Stimulated activated naive CD8-positive, alpha-beta T cell treated with anti-CD3 and anti-CD28 coated beads, Interleukin-15, amount 100 ng/mL, for 72 hours (primary cell): Measurements from ENCODE around the gene SFXN1.

Experiments
- ATAC-seq: fragments of 150-1000 bp; cut with Tn5 transposase; 2 replicates; pipeline ENCODE4 v1.10.0; 2021; ENCODE audit warnings: mild to moderate bottlenecking, moderate library complexity
- DNase-seq, 2 donors: peaks; one replicate each; pipeline ENCODE4 v3.0.0; 2021 to 2022
- H3K27ac Mint-ChIP-seq, 2 donors: one replicate each; pipeline ENCODE4 v1.8.0; 2022; ENCODE audit warnings: mild to moderate bottlenecking in 2 of 2, mixed read lengths in 2 of 2, moderate library complexity in 2 of 2
- H3K27me3 Mint-ChIP-seq: one replicate; pipeline ENCODE4 v1.8.0; 2022; ENCODE audit warnings: mixed read lengths
- H3K4me1 Mint-ChIP-seq: one replicate; pipeline ENCODE4 v1.8.0; 2022; ENCODE audit warnings: mild to moderate bottlenecking, mixed read lengths
- H3K4me3 Mint-ChIP-seq, 2 donors: one replicate each; pipeline ENCODE4 v1.8.0; 2022; ENCODE audit warnings: mild to moderate bottlenecking in 2 of 2, mixed read lengths in 2 of 2, moderate library complexity in 1 of 2
- H3K9me3 Mint-ChIP-seq, 2 donors: one replicate each; pipeline ENCODE4 v1.8.0; 2022; ENCODE audit warnings: mixed read lengths in 2 of 2

SFXN1 gene

DNA sequence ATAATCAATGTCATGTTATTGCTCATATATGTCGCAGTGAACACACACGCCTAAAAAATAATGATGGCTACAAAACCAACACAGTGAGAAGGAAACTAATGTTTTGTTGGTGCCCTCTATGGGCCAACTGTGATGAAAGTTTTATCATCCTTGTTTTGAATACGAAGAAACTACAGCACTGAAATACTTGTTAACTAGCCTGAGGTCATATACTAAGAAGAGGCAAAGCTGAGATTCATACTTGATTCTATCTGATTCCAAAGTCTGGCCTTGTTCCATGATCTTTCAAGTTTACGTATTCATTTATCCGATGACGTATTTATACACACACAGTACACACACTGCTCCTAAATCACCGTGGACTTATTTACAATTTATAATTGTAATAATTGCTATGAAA is 18.2 kb upstream of the SFXN1 start:
- Mint-ChIP-seq H3K4me3 (no peak overlapping the region), H3K9me3 (no peaks in the 10 kb centered on the region), H3K27ac (no peak overlapping the region), H3K4me1 (peaks cover 20% of the 10 kb centered on the region), H3K27me3 (peaks cover 17% of the 10 kb centered on the region)
- no peak for DNase-seq
- ATAC-seq: no peak

DNA sequence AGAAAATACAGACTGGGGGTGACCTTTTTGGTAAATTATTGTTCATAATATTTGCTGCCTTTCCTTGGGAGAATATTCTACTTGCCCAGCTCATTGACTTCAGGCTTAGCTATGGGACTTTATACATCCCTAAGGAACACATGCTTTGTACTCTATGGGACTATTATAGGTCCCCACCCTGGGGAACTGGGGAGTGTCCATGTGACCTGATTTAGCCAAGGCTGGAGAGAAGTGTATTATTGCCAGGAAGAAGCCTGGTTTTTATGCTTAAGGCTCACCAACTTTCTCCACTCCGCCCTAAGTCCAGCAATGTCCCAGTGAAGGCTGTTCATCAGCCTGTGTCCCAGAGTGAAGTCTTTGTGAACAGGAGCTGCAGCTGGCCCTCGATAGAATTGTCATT is 17.8 kb upstream of the SFXN1 start:
- Mint-ChIP-seq H3K4me1 (peaks cover 25% of the 10 kb centered on the region), H3K27me3 (peaks cover 14% of the 10 kb centered on the region), H3K9me3 (no peaks in the 10 kb centered on the region), H3K4me3 (no peak overlapping the region), H3K27ac (no peak overlapping the region)
- DNase-seq (no peak), ATAC-seq (no peak)

DNA sequence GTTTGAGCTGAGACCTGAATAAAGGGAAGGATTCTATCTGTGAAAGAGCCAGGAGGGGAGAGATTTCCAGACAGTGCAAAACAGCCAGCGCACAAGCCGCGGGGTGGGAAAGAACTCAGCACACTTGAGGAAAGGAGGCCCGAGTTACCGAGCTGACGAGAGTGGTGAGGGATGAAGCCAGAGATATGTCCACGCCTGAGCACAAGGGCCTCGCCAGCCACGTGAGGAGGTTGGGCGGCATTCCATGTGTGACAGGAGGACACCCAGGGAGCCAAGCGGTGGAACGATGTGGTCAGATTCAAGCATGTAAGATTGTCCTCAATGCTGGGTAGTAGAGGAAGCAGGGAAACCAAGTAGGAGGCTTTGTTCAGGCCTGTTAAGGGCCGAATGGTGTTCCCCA is 17.0 kb upstream of the SFXN1 start:
- no peaks in the 10 kb centered on the region for H3K9me3 Mint-ChIP-seq
- H3K4me3 Mint-ChIP-seq: no peak overlapping the region
- H3K27ac Mint-ChIP-seq: no peak overlapping the region
- ATAC-seq: no peak
- H3K4me1 Mint-ChIP-seq: peaks cover 33% of the 10 kb centered on the region
- peaks cover 9% of the 10 kb centered on the region for H3K27me3 Mint-ChIP-seq
- no peak for DNase-seq

DNA sequence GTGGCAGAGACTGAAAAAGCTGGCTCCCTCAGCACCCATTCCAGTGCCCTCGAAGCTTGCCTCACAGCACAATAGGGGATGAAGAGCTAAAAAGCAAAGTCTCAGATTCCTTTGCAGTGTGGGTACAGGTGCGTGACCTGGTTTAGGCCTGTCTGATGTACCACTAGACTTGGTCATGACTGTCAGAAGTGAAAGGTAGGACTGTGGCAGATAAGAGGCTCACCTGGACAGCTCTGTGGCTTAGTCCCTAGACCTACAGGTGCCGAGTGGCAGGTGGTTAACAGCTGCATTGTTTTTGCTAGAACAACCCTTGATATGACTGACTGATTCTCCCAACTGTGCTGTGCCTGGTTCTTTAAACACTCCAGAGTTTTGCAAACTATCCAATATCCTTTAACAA is 14.7 kb upstream of the SFXN1 start:
- H3K4me3 Mint-ChIP-seq: no peak overlapping the region
- no peak for DNase-seq
- no peak overlapping the region for H3K27ac Mint-ChIP-seq
- no peaks in the 10 kb centered on the region for H3K9me3 Mint-ChIP-seq
- peaks cover 6% of the 10 kb centered on the region for H3K27me3 Mint-ChIP-seq
- ATAC-seq: no peak
- H3K4me1 Mint-ChIP-seq: peaks cover 28% of the 10 kb centered on the region

DNA sequence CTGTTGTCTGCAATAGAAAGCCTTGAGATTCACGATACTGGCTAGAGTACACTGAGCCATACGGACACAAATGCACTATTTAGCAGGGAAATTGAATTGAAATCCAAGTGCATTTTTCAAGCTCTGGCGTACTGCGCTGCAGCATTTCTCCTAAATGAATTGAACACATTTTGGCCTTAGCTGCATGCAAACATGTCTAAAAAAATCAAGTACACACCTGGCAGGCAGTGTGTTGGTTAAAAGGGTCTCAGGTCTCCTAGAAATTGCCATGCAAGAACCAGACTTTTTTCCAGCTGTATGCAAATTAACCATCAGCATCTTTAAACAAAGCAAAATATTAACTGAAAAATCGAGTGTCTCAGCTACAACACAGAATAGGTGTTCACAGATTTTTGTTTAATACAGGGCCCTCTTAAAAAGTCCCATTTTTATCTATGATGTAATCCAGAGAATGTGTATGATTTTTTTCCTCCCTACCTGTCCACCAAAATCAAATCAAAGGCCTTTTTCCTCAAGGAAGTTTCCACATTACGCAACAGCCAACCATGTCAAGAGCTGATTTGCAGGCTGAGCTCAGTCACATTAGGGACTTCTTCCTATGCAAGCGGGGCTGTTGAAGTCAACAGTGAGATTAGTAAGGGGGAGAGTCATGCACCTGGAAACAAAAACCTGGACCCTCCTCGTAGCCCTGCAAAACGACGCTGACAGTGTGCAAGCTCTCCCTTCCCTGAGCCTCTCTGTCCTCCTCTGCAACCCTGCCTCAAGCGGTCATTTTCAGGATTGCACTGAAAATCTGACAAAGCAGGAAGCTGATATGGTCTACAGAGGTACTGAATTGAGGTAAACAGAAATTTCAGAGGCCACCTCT is 14.1 kb upstream of the SFXN1 start:
- Mint-ChIP-seq H3K27ac (no peak overlapping the region), H3K27me3 (no peaks in the 10 kb centered on the region), H3K4me3 (peak overlapping the region; percentile 11 to 33), H3K9me3 (no peaks in the 10 kb centered on the region), H3K4me1 (peaks cover 28% of the 10 kb centered on the region)
- DNase-seq: peak; percentile 66 to 80
- ATAC-seq: peak; percentile 97

DNA sequence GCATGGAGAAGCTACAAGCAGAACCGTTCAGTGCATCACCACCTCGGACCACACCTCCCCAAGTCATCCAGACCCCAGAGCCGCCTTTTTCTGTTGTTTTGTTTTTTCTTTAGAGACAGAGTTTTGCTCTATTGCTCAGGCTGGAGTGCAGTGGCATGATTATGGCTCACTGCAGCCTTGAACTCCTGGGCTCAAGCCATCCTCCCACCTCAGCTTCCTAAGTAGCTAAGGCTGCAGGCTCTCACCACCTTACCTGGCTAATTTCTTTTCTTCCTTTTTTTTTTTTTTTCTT is 13.5 kb upstream of the SFXN1 start:
- H3K4me1 Mint-ChIP-seq: peaks cover 28% of the 10 kb centered on the region
- peak overlapping the region in 1 of 2 donors; percentile 12 for H3K27ac Mint-ChIP-seq
- no peaks in the 10 kb centered on the region for H3K27me3 Mint-ChIP-seq
- H3K9me3 Mint-ChIP-seq: no peaks in the 10 kb centered on the region
- DNase-seq (no peak), ATAC-seq (no peak)
- H3K4me3 Mint-ChIP-seq: peak overlapping the region; percentile 11 to 33

DNA sequence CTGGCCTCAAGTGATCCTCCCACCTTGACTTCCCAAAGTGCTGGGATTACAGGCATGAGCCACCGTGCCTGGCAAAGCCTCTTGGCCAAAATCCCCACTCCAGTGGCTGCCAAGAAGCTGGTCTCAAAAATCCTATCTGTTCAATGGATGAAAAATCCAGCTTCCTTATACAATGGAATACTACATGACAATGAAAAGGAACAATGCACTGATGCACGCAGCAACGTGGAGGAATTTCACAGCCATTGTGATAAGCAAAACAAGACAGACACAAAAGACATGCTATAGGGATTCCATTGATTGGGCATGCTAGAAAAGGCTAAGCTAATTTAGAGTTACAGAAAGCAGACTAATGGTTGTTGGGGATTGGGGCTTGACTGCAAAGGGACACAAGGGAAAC is 13.1 kb upstream of the SFXN1 start:
- Mint-ChIP-seq H3K4me1 (peaks cover 28% of the 10 kb centered on the region), H3K9me3 (no peaks in the 10 kb centered on the region), H3K4me3 (peak overlapping the region; percentile 11 to 33), H3K27ac (peak overlapping the region; percentile 12 to 28), H3K27me3 (no peaks in the 10 kb centered on the region)
- ATAC-seq: no peak
- no peak for DNase-seq

DNA sequence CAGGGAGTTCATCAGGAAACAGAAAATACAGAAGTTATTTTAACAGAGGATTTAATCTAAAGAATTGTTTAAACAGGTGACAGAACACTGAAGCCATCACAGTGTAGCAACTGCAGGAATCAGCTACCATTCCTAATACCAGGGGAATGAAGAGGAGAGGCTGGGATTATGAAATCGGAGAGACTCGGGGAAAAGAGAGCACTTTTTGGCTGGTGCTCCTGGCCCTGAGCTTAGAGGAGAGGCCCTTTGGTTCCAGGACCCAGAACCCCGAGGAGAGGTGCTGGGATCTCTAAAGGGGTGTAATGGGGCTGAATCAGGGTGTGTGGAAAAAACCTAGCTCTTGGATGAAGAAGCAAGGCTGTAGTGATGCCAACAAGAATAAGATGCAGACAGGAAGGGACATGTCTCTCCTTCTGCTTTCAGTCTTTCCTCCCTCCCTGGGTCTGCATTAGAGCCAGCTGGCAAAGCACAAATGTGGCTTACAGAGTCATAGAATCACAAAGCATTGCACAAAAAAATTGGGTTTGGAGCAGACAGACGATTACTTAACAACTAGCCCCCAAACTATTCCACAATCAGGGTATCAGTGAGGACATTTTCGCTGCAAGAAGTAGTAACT is 11.6 kb upstream of the SFXN1 start:
- Mint-ChIP-seq H3K4me3 (no peak overlapping the region), H3K27ac (no peak overlapping the region), H3K27me3 (no peaks in the 10 kb centered on the region), H3K9me3 (no peaks in the 10 kb centered on the region), H3K4me1 (peaks cover 36% of the 10 kb centered on the region)
- no peak for ATAC-seq
- DNase-seq: no peak

DNA sequence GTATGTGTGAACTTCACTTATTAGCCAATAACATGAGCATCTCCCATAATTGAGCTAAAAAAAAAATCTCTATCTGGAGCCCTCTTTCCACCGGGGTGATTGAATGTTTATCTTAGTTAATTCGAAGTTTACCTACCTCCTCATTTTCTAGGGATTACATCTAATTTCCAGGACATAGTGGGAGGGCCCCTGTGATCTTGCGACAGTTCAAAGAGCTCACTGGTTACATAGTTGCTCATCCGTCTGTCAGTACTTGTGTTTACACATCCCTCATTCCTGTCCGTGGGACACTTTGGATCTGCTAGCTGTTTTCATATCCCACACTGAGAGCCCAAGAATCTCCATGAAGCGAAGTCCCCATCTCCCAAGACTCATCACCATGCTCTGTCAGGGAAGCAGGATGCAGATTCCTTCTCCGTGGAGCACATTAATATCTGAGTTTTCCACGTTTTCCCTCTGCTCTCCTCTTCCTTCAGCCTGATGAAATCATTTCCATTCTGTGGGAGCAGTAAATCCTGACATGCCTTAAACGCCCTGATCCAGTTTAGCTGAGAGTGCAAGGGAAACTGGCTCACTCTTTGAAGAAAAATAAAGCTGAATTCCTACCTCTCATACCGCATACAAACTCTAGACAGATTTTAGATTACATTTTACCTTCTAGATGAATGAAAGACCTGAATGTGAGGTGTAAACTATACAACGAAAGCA is 10.2 kb upstream of the SFXN1 start:
- no peak for DNase-seq
- no peak overlapping the region for H3K4me3 Mint-ChIP-seq
- no peak overlapping the region for H3K27ac Mint-ChIP-seq
- peaks cover 44% of the 10 kb centered on the region for H3K4me1 Mint-ChIP-seq
- no peaks in the 10 kb centered on the region for H3K9me3 Mint-ChIP-seq
- no peaks in the 10 kb centered on the region for H3K27me3 Mint-ChIP-seq
- ATAC-seq: no peak

DNA sequence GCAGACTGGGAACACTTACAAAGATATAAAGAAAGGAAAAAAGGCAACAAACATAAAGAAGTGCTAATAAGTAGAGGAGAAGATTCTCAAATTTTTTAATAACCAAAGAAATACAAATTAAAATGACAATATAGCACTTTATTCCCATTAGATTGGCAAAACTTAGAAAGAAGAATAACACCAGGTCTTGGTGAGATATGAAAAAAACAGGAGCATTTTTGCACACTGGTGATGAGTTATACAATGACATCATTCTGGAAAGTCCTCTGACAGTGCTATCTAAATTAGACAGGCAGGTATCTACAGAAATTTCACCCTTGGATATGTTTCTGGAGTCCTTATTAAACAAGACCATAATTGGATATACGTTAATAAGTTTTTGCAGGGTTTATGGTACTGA is 9.5 kb upstream of the SFXN1 start:
- Mint-ChIP-seq H3K4me3 (no peak overlapping the region), H3K4me1 (peaks cover 44% of the 10 kb centered on the region), H3K27me3 (no peaks in the 10 kb centered on the region), H3K27ac (no peak overlapping the region), H3K9me3 (no peaks in the 10 kb centered on the region)
- DNase-seq: no peak
- no peak for ATAC-seq

DNA sequence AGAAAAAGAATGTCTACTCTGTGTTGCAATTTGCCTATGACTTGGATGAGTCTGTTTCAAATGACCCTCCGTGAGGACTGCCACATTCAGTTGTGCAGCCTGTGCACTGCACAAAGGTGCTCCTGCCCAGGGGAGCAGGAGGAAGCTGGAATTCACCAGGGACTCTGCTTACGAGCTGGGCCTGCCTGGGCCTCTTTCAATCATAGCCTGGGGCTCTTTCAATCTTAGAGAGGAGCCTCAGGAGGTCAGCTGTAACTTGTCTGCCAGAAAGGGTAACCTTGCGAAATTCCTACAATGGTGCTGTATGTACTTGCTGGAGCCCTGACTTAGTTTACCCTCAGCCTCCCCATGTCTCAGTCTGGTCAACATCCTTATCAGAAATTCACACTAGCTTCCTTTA is 8.4 kb upstream of the SFXN1 start:
- H3K4me3 Mint-ChIP-seq: no peak overlapping the region

DNA sequence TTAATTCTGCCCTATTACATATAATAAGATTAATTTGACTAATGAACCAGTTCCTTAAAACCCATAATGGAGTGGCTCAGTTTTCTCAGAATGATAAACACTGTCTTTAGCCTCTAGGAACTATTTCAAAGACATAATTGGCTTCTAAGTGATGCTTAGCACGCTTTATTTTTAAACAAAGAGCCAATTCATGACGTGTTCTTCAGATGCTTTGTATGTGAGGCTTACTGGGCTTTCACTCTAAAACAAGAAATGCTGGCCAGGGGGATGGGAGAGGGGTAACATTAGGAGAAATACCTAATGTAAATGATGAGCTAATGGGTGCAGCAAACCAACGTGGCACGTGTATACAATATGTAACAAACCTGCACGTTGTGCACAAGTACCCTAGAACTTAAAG is 7.6 kb upstream of the SFXN1 start:
- Mint-ChIP-seq H3K27ac (no peak overlapping the region), H3K4me1 (peaks cover 29% of the 10 kb centered on the region), H3K9me3 (no peaks in the 10 kb centered on the region), H3K27me3 (no peaks in the 10 kb centered on the region), H3K4me3 (no peak overlapping the region)
- ATAC-seq (no peak), DNase-seq (no peak)

More for the DNA sequence above, 8.4 kb upstream of the SFXN1 start:
- no peak for ATAC-seq
- Mint-ChIP-seq H3K27ac (no peak overlapping the region), H3K27me3 (no peaks in the 10 kb centered on the region), H3K4me1 (peaks cover 36% of the 10 kb centered on the region), H3K9me3 (no peaks in the 10 kb centered on the region)
- no peak for DNase-seq

DNA sequence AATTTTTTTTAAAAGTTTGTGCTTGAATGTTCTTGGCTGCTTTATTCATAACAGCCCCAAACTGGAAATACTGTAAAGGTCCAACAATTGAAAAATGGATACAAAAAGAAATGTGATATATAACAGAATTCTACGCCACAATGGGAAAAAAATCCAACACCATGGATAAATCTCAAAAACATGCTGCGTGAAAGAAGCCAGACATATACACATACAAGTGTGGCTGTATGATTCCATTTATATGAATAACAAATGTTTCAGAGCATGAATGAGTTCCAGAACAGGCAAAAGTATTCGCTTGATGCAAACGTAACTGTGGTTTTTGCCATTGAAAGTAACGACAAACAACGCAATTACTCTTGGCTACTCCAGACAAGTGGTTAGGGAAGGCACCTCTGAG is 7.2 kb upstream of the SFXN1 start:
- Mint-ChIP-seq H3K27me3 (no peaks in the 10 kb centered on the region), H3K4me1 (peaks cover 29% of the 10 kb centered on the region), H3K4me3 (peak overlapping the region; percentile 25 to 38), H3K27ac (peak overlapping the region in 1 of 2 donors; percentile 40), H3K9me3 (no peaks in the 10 kb centered on the region)
- DNase-seq: no peak
- ATAC-seq: no peak

DNA sequence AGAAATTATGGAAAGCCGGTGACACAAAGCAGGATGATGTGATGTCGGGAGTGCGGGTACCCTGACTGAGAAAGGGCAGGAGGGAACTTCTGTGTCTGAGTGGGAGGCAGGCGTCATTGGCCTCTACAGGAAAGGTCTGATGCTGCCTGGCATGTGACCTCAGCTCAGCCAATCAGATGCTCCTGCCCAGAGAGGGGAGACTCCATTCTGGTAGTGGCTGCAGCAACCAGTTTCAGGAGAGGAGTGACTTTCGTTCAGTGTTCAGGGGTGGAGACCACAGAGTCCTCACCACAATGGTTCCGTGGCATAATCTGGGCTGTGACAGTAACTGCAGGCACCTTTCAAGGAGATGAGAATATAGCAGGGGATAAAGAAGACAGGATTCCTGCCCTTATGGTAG is 6.7 kb upstream of the SFXN1 start:
- DNase-seq (peak; percentile 61 to 84), ATAC-seq (peak; percentile 98)
- H3K27me3 Mint-ChIP-seq: no peaks in the 10 kb centered on the region
- H3K9me3 Mint-ChIP-seq: no peaks in the 10 kb centered on the region
- peak overlapping the region; percentile 25 to 38 for H3K4me3 Mint-ChIP-seq
- H3K27ac Mint-ChIP-seq: peak overlapping the region; percentile 3 to 40
- H3K4me1 Mint-ChIP-seq: peaks cover 29% of the 10 kb centered on the region

DNA sequence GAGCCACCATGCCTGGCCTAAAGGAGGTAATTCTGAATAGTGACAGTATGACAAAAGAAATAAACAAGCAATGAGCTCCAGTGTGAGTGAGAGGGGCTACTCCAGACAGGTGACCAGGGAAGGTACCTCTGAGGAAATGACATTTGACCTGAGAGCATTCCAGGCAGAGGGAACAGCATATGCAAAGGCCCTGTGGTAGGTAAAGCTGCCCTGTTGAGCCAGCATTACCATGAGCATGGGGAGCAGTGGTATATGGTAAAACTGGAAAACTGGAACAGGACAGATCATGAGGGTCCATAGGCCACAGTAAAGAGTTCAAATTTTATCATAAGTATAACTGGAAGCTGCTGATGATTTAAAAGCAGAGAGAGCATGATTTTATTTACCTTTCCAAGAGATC is 6.0 kb upstream of the SFXN1 start:
- Mint-ChIP-seq H3K4me1 (peaks cover 27% of the 10 kb centered on the region), H3K9me3 (no peaks in the 10 kb centered on the region), H3K27me3 (no peaks in the 10 kb centered on the region), H3K27ac (no peak overlapping the region), H3K4me3 (peak overlapping the region in 1 of 2 donors; percentile 38)
- no peak for ATAC-seq
- DNase-seq: no peak

DNA sequence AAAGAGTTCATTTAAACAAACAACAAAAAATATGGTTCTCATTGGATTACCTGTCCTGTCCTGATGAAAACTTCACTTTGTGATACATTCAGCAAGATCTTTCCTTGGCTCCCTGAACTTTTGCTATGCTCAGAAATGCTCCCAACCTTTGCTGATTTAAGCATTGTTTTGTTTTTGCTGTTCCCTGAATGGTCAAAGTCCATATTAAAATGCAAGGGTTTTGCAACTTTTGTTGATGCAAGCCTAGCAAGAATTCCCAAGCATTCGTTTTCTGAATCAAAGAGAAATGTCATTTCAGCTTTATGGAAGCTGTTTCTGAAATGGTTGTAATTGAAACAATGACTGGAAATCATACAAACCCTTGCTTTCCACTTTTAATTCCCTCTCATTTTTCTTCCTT is 3.1 kb upstream of the SFXN1 start:
- Mint-ChIP-seq H3K27ac (no peak overlapping the region), H3K4me1 (peaks cover 42% of the 10 kb centered on the region), H3K4me3 (no peak overlapping the region), H3K27me3 (no peaks in the 10 kb centered on the region), H3K9me3 (no peaks in the 10 kb centered on the region)
- ATAC-seq: no peak
- no peak for DNase-seq
